HG03378 (cell line): ENCODE measurements around the gene PHF21A.
"Not testable (repeated sequence)": the region's sequence is repeated elsewhere in the genome, so short reads cannot be mapped to it uniquely, and the experiment has no call there.

Experiments used
- ATAC-seq: cut with Tn5 transposase; IDR thresholded peaks from one replicate; pipeline ENCODE4 v1.9.1; 2021; ENCODE audit warnings: mild to moderate bottlenecking, moderate library complexity; ENCODE audit not compliant: unreplicated experiment

Gene PHF21A

GRCh38 chr11:46038529-46038928 lies 82.7 kb downstream of the PHF21A start:
- no peak for ATAC-seq

DNA sequence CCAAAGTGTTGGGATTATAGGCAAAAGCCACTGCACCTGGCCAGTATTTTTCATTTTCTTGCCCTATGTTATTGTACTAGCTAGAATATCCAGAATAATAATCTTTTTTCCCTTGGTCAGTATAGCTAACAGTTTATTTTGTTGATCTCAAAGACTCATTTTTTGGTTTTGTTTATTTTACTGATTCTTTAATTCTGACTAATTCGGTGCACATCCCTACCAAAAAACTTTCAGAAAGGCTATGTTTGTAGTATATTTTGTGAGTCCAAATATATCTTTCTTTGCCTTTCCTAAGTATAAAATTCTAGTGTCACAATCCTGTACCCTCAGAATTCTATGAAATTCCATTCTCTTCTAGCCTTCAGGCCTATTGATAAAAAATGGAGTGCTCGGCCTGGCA lies 84.3 kb downstream of the PHF21A start:
- ATAC-seq, result no peak

DNA sequence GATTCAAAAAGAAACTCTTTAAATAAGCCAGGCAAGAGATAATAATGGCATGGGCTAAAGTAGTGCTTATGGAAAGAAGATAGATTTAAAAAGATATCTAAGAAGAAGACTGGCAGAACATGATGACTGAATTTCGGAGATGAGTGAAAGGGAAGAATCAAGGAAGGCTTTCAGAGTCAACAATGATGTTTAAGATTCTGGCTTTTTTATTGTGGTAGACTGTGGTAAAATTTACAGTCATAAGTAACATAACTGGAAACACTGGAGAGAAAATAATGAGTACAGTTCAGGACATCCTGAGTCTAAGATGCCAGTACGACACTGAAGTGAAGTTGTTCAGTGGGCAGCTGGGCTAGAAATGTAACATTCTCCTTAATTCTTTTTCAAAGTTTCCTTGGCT lies 85.2 kb downstream of the PHF21A start:
- ATAC-seq, result no peak

DNA sequence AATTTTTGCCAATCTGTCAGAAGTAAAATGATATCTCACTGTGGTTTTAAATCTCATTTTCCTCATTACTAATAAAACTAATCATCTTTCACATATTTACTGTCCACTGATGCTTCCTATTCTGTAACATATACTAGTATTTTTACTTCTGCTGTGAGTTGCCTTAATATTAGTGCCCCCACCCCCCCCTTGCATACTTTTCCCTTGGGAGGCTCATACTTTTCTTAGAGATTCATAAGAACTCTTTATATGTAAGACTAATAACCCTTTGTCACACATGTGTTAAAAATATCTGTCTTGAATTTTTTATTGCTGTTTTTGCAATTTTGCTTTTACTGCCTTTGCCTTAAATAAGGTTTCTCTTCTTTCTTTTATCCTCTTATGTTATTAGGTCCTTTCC lies 87.2 kb downstream of the PHF21A start:
- ATAC-seq, result no peak

- no peak for ATAC-seq
Measured at GRCh38 chr11:46026606-46027293, 94.5 kb downstream of the PHF21A start.

DNA sequence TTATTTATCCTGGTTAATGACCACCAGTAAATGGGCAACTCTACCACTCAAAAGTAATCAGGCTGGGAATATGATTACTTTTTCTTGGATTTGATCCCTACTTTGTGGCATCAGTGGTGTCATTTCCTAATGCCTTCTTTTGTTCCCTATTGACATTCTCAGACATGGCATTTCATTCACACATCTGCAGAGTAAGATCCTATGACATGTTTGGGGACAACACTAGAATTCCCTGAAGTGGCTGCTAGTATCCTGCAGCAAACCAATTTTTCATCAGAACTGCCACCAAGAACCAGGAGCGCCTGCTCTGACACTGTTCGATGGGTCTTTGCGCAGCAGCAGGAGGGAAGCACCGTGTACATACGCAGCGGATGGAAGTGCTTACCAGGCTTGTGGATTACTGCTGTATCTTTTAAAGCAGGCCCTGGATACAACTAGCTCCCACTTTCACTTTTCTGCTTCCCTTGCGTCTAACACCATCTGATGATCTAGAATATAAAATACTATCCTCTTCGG lies 101.1 kb downstream of the PHF21A start:
- no peak for ATAC-seq

DNA sequence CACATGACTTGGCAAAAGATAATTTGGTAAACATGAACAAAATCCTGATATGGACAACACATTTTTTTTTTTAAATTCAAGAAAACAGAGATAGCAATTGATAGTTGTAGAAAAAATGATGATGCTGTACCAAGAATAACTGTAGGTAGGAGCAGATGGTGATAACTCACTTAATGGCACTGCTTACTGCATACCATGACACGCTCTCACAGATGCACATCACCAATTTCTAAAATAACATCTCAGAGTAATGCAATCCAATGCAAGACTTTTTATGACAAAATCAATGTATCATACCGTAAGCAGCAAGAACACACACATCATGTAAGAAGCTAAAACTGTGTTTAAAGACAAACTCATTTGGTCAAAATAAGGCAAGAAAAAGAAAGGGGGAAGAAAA lies 102.6 kb downstream of the PHF21A start:
- ATAC-seq, result no peak

- ATAC-seq, result no peak
Measured at GRCh38 chr11:46017341-46017740, 103.9 kb downstream of the PHF21A start.

DNA sequence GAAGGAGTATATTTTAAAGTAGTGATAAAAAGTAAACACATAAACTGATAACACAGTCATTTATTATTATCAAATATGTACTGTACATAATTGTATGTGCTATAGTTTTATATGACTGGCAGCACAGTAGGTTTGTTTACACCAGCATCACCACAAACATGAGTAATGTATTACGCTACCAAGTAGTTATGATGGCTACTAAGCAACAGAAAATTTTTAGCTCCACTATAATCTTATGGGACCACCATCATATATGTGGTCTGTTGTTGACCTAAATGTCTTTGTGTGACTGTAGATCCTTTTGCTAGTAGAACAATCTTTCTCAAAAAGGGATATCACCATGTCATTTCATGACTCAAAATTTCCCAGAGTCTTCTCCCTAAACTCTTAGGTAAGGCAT lies 105.3 kb downstream of the PHF21A start:
- no peak for ATAC-seq

DNA sequence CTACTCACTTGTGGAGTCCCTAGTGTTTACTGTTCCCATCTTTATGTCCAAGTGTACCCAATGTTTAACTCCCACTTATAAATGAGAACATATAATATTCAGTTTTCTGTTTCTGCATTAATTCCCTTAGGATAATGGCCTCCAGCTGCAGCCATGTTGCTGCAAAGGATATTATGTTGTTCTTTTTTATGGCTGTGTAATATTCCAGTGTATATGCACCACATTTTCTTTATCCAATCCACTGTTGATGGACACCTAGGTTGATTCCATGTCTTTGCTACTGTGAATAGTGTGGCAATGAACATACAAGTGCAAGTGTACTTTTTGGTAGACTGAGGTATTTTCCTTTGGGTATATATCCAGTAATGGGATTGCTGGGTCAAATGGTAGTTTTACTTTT lies 107.1 kb downstream of the PHF21A start:
- ATAC-seq, result not testable (repeated sequence)

GRCh38 chr11:46012185-46012584 lies 109.1 kb downstream of the PHF21A start:
- ATAC-seq, result no peak

GRCh38 chr11:46010100-46010499 lies 111.2 kb downstream of the PHF21A start:
- ATAC-seq, result no peak

DNA sequence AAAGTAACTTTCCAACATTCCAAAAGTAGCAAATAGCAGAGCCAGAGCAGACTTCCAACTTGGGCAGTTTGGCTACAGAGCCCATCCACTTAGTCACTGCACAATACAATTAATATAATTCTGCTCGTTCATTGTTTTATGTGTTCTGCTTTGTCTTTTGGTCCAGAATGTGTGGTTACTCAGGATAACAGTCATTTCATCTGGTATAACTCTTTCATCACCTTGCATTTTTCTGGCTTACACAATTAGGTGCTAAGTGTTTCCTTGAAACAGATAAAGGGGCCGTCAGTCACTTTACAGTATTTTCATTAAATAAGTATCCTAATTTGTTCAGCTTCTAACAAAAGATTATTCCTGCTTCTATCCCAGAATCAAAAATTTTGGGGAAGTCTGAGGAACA lies 111.6 kb downstream of the PHF21A start:
- no peak for ATAC-seq

DNA sequence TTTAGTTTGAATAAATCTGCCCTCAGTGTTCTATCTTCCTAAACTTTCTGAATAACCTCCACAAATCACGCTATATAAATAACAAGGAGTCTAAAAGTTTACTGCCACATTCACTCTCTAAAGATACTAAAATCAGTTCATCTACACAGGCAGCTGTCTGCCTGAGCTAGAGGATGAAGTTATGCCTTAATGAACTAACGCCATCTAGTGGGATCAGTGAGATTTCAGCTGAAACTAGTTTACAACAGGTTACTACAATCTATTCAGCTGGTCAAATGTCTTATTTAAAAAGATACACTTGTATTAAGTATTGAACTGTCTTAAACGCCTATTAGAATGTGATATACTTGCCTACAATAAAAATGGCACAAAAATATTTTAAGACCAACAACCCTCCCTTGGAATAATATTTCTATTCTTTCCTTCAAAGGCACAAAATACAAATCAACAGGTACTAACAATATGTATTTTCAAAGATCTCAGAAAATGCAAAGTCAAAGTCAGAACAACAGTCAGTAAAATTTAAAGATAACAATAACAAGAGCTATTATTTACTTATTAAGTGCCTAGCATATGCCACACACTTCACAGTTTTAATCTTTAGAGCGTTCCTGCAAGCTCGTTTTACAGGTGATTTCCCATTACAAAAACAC lies 114.7 kb downstream of the PHF21A start:
- ATAC-seq, result peak; percentile 72

GRCh38 chr11:46003572-46003971 lies 117.7 kb downstream of the PHF21A start:
- no peak for ATAC-seq

DNA sequence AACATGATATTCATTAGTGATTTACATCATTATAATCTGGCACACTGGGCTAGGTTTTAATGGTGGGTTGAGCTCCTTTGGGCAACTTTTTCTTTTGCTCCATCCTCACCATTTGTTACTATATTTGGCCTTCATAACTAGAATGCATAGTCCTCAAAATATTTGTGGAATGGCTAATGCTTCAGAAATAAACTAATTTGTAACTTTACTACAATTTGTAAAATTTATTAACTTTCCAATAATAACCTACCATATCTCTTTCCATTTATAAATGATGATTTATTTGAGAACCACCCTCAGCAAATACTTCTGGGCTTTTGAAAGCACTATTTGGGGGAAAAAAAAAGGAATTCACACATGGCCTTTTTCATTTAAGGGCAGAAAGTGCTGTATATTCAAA lies 119.1 kb downstream of the PHF21A start:
- no peak for ATAC-seq

DNA sequence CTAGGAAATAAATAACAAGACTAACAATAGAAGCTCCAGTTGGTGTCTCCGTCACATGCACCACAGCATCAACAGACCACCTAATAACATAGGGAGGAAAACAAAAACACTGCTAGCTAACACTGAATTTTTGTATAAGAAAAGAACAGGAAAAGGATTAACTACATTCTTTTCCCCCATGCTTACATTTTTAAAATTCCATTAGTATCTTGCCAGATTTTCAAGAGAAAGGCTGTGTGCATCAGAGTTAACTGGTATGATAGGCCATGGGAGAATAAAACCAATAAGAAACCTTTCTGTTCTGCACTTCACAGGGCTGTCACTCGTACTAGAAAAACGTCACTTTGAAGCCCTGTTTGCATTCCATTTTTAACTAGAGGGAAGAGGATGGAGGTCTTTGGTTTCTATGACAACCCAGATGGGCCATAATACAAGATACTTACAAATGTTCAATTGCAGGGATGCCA lies 119.8 kb downstream of the PHF21A start:
- ATAC-seq, result no peak

DNA sequence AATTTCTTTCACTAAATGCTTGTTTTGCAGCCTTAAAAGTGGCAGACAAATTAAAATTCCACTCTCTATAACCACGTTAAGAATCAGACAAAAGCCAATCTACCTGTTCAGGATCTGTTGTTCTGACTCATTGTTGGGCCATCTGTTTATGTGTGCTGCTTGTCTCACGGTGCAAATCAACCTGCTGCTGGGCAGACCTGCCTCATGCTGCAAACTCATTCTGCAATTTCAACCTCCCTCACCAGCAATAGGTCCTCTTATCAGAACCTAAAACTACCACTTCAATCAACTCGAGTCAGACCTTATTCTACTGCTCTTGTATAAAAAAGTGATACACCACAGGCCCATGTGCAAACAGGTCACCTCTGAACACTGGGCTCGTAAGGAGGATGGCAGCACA lies 123.7 kb downstream of the PHF21A start:
- ATAC-seq, result no peak

DNA sequence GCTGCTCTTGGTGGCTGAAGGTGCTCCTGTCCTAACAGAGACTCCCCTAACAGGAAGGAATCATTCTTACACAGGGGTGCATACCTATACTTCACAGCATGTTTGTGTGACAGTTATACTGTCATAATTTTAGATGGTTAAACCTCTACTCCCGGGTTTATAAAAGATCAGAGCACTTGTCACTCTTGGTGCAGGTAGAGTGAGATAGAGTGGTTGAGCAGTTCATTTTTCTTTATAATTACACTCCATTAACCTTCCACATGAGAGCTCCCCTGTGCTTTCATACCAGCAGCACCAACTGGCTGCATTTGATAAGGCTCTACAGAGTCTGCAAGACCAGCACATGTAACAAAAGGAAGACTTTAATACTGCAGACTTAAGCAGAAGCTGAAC lies 125.9 kb downstream of the PHF21A start:
- no peak for ATAC-seq

DNA sequence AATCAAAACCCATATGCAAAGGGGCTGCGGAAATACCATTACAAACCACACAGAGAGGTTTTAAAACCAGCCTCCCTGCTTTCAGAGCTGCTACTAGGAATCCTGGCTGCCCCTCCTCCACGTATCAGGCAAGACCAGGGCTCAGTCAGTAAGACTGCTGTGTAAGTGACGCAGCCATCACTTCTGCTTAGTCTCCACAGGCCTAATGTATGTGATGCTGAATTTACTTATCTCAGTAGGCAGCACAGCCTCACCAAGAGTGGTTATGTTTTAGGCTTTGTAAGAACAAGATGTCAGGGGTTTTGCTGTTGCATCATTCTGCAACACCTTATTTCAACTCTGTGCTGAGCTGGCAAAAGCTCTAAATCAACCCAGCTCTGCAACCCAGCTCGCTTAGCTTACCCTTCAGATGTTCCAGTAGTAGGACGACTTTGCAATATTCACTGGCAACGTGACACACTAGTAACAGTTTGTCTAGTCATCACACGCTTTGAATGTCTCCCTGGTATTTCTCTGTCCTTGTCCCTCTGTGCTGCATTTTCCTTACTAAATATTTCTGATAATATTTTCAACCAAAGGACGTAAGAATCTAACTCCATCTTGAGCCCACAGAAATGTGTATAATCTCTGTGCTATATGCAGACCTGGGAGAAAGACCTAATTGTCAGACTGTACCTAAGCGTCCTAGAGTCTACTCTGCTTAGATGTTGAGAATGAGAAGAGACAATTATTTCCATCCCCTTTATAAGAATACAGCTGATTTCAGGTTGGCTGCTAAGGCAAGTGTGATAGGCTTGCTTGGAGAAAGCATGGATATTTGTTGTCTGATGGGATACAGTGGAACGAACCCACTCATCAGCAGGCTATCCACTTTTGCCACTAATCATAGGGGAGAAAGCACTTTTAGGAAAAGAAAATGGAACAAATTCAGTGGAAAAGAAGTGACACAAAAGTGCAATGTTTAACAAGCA lies 126.6 kb downstream of the PHF21A start:
- ATAC-seq, result no peak

- ATAC-seq, result no peak
Measured at GRCh38 chr11:45993531-45994001, 127.7 kb downstream of the PHF21A start.
